Stomach (tissue), 4 donors: ENCODE results near the gene CDC42EP5.

ENCODE experiments used
- POLR2A ChIP-seq, 4 donors: fragments of 450-650 bp; IDR thresholded peaks; one replicate each; pipeline ENCODE4 v1.6.1; 2016; ENCODE audit warnings: antibody characterized with exemption in 4 of 4, control low read depth in 2 of 4, mild to moderate bottlenecking in 1 of 4, moderate library complexity in 1 of 4
- POLR2AphosphoS5 ChIP-seq, 3 donors: sonication (generic); formaldehyde crosslinking; IDR thresholded peaks; one replicate each; pipeline ENCODE4 v1.6.1; 2016; ENCODE audit warnings: antibody characterized with exemption in 3 of 3
- TF ChIP-seq, protein P1 (sequence below), 7 experiments: fragments of 450-650 bp in 4 of 7; fragments of 200-600 bp in 3 of 7; sonication (generic) in 3 of 7; IDR thresholded peaks; one replicate each; pipeline ENCODE4 v1.5.1; 2016 to 2019; ENCODE audit warnings: antibody characterized with exemption in 7 of 7, control low read depth in 2 of 7, mild to moderate bottlenecking in 1 of 7

DNA sequence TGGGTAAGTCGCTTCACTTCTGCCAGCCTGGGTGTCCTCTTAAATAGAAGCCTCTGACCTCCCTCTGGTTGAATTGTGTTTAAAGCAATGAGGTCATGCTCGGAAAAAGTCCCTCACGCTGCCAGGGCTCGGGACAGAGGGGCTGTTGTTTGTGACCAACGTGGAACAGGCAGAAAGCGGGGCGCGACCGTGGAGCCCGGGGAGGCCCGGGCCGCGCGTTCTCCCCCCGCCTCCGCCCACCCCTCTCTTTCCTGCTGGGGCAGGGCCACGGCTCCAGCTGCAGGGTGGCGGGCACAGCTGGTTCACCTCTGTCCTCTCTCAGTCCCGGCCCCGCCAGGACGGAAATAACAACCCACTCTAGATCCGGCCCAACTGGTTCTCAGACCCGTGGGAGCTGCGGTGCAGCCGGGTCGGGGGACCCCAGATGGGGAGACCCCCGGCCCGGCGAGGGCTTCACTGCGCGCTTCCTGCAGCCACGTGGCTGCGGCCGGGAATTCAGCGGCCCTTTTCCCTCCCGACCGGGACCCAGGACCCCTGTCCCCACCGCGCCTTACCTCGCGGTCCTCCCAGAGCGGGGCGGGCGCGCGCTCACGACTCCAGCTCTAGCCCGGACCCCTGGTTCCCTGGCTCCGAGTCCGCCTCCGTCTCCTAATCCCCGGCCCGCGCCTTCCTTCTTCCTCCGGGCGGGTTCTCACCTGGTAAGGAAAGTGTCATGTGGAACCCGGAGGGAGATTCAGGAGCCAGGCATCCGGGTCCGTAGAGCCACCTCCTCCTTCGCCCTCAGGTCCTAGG lies 1.9 kb downstream of the CDC42EP5 start:
- TF ChIP-seq, protein P1, sequence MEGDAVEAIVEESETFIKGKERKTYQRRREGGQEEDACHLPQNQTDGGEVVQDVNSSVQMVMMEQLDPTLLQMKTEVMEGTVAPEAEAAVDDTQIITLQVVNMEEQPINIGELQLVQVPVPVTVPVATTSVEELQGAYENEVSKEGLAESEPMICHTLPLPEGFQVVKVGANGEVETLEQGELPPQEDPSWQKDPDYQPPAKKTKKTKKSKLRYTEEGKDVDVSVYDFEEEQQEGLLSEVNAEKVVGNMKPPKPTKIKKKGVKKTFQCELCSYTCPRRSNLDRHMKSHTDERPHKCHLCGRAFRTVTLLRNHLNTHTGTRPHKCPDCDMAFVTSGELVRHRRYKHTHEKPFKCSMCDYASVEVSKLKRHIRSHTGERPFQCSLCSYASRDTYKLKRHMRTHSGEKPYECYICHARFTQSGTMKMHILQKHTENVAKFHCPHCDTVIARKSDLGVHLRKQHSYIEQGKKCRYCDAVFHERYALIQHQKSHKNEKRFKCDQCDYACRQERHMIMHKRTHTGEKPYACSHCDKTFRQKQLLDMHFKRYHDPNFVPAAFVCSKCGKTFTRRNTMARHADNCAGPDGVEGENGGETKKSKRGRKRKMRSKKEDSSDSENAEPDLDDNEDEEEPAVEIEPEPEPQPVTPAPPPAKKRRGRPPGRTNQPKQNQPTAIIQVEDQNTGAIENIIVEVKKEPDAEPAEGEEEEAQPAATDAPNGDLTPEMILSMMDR (IDR thresholded peaks at IDR 0.05) = no peak
- TF ChIP-seq POLR2A (IDR thresholded peaks at IDR 0.05) (no peak), POLR2AphosphoS5 (IDR thresholded peaks at IDR 0.05) (peak in 2 of 3 donors; percentile 6 to 11)
